Posterior cingulate gyrus (tissue), 11 donors: Measurements from ENCODE around the gene RIT2.
"Not testable (repeated sequence)": the region's sequence is repeated elsewhere in the genome, so short reads cannot be mapped to it uniquely, and the experiment has no call there.

ENCODE experiments used
- DNase-seq, 10 donors: peaks; one replicate each; pipeline versions ENCODE4 v3.0.0 to v3.0.0-alpha.2; 2020 to 2021; ENCODE audit warnings: mixed read lengths in 3 of 10
- intact Hi-C: fragments of 100-400 bp; cut with DNase I; formaldehyde crosslinking; loops from one replicate; pipeline ENCODE4 v1.15.1; 2023

RIT2 gene

GRCh38 chr18:42854558-42854957, 260.9 kb downstream of the RIT2 start:
- no peak for DNase-seq
- intact Hi-C loops: no loop called here

DNA sequence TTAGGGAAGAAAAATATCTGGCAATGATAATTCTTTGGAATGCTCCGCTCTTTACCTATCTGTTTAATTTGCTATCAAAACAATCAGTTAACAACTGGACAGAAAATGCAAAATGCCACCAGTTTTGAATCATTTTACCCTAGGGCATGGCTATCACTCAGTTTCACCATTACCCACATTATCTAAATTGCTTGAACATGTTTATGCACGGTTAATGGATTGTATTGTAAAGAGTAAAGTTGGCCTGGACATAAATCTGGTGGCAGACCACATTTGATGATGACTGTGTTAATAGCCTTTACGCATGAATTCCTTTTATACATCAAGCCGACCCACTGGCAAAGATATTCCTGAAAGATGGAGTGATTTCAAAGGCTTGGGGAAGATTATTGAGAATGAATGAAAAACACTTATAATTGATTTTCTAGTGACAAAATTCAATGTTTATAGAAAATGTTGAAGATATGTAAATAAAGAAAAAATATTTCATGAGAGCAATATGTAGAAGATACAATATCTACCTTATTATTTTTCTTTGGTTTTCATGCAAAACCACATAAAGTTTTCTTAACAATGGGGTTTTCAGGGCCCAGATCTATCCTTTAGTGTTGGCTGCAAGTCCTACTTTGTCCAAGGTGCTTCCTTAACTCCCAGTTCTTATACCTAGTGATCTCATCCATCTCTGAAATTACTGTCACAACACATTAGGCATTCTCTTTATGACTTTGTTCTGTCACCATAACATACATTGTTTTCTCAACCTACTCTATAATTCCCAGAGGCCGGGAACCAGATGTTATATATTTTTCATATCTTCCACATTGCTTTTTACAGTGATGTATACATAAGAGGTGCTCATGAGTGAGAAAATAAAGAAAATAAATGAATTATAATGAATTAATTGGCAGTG, 265.1 kb downstream of the RIT2 start:
- intact Hi-C loops: no loop called here
- DNase-seq: no peak

DNA sequence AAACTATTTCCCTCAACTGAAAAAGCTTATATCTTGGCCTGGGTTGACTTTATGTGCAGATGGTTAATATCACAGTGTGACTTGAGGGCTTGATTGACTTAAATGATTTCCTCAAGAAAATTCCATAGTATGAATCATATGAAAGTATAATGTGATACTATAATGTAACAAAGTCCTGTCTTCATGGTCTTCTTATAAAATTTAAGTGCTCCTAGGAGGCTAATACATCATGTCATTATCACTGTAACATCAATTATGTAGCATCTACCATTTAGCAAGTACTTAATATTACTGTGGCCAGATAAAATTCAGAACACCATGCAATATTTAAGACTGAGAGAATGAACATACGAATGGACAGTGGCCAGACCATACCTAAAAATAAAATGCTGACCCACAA, 276.1 kb downstream of the RIT2 start:
- no peak for DNase-seq
- intact Hi-C loops: no loop called here

DNA sequence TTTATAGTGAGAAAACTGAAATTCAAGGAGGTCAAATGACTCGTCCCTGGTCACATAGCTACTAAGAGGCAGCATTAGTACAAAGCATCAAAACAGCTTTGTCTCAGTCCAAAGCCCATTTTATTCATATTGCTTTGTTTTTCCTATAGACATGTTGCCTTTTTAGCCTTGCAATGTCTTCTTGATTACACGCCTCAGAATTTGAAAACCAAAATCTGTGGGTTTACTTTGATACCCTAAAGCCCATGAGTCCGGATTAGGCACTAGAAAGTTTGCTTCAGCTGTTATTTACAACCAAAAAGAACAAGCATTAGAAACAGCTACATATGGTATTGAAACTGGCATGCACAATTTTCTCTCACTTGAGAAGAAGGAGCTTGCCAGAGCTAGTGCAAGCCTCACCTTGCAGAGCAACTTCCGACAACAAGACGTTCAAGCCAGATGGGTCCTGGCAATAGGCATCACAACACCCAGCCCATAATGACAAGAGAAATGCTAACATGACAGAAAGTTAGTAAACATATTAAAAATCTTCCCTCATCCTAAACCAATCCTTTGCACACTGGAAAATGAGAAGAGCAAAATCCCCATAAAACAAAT, 276.8 kb downstream of the RIT2 start:
- no peak for DNase-seq
- intact Hi-C loops: no loop called here

DNA sequence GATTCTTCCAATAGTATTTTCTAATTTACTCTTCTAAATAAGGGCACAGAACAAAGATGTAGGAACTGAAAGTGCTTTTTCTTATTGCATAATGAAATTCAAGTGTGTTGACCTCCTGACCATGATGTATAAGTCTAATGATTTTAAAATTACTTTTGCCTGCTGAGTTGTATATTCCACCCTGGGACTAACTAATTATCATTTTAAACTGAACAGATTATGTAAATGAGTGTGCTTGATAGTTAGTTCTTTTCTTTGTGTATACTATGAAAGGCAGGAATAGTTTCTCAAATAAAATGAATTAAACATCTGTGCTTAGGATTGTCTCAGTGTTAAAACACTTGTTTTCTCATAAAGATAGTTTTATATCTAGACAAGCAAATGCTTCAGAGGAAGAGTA, 284.5 kb downstream of the RIT2 start:
- no peak for DNase-seq
- intact Hi-C loops: no loop called here

DNA sequence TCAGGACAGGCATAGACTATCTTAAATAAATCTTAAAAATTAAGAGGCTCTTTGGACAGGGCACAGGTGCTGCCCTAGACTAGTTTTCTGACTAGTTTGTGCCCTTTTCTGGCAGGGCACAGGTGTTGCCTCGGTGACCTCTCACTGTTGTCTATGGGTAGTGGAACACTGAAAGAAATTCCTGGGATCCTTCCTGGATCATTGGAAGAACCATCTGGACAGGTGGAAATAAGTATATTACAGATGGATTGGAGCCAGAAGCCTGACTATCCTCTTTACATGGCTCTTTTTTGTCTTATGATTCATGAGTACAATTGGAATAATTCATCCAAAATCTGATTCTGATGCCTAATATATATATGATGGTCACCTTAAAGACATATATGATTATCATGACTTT, 286.6 kb downstream of the RIT2 start:
- intact Hi-C loops: no loop called here
- peak in 1 of 10 donors; percentile 28 for DNase-seq

- intact Hi-C loops: no loop called here
- DNase-seq: no peak
Measured at GRCh38 chr18:42824178-42824577, 291.3 kb downstream of the RIT2 start.

DNA sequence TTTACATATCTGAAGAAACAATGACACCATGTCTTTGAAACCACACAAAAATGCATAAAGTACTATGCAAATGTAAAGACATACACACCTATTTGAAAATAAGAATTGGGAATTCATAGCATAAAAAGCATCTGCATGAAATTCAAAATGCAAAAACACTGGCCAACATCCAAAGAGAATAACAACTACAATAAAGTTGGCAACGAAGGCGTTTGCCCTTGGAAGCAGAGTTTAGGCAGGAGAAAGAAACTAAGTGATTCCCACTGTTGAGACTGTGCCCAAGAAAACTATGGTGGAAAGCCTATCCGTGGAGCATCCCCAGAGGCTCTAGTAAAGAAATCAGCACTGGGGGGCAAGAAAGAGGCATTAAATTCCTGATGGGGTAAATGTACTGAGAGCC, 292.8 kb downstream of the RIT2 start:
- intact Hi-C loops: no loop called here
- DNase-seq: no peak

GRCh38 chr18:42821492-42821891, 294.0 kb downstream of the RIT2 start:
- intact Hi-C loops: no loop called here
- DNase-seq: no peak

GRCh38 chr18:42814618-42815017, 300.9 kb downstream of the RIT2 start:
- intact Hi-C loops: no loop called here
- peak in 3 of 10 donors; percentile 24 to 52 (median 45) for DNase-seq

GRCh38 chr18:42814184-42814583, 301.3 kb downstream of the RIT2 start:
- intact Hi-C loops: no loop called here
- DNase-seq: peak in 4 of 10 donors; percentile 8 to 73 (median 55)

- peak in 5 of 10 donors; percentile 10 to 69 (median 59) for DNase-seq
- intact Hi-C loops: no loop called here
Measured at GRCh38 chr18:42813570-42813969, 301.9 kb downstream of the RIT2 start.

- no peak for DNase-seq
- intact Hi-C loops: no loop called here
Measured at GRCh38 chr18:42807887-42808286, 307.6 kb downstream of the RIT2 start.

DNA sequence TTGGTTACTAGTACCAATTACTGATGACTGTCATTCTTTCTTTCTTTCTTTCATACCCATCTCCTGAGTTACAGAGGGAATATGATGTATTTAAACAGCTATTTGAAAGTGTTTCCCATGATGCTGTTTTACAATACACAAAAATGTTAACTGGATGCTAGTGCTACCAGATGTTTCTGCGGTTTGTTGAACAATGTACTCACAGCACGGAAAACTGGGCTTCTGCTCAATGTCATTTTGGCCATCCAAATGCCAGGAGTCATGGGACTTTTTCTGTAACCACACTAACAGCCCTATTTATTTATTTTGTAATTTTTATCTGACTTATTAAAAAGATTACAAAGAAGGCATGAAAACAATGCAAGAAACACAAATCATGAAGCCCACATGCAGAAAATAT, 313.8 kb downstream of the RIT2 start:
- DNase-seq: no peak
- intact Hi-C loops: no loop called here

GRCh38 chr18:42798606-42799170, 316.8 kb downstream of the RIT2 start:
- DNase-seq: no peak
- intact Hi-C loops: no loop called here

DNA sequence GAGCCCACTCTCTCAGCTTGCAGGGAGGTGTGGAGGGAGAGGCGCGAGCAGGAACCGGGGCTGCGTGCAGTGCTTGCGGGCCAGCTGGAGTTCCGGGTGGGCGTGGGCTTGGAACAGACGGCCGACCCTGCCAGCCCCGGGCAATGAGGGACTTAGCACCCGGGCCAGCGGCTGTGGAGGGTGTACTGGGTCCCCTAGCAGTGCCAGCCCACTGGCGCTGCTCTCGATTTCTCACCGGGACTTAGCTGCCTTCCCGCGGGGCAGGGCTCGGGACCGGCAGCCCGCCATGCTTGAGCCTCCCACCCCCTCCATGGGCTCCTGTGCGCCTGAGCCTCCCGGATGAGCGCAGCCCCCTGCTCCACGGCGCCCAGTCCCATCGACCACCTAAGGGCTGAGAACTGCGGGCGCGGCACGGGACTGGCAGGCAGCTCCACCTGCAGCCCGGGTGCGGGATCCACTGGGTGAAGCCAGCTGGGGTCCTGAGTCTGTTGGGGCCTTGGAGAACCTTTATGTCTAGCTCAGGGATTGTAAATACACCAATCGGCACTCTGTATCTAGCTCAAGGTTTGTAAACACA, 320.2 kb downstream of the RIT2 start:
- intact Hi-C loops: not testable (repeated sequence)
- peak in 3 of 10 donors; percentile 63 to 68 (median 67) for DNase-seq

GRCh38 chr18:42792731-42793130, 322.8 kb downstream of the RIT2 start:
- intact Hi-C loops: no loop called here

DNA sequence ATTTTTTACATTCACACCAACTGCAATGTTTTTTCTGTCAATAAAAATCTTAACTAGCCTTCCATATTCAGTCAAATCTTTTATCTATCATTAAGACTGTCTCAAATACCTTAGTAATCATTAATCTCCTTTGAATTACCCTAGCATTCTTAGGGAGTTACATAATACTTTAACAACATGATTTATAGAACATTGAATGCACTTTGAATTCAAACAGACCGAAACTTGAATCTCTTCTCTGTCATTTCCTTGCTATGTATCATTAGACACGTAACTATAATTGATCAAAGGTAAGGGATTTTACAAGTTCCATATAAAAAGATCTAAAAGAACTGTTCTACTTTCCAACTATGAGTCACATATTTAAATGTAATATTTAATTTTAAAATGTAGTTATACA, 330.9 kb downstream of the RIT2 start:
- DNase-seq: no peak
- intact Hi-C loops: no loop called here

More at GRCh38 chr18:42792731-42793130, 322.8 kb downstream of the RIT2 start:
- no peak for DNase-seq

DNA sequence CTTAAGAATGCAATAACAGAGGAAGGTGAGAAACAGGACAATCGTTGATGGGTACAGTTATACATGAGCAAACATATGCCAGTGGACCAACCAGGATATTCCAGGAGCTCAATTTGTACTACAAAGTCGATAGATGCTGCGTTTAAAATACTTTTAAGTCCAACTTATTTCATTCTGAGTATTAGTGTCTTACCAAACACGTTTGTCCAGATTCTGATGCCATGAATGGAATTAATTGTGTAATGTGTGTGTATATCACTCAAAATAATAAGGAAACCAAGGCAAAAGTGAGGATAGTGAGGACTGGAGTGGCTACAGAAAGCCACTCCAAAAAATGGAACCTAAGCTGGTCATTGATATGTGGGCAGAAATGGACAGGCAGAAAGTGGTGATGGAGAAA, 332.6 kb downstream of the RIT2 start:
- no peak for DNase-seq
- intact Hi-C loops: no loop called here

- no peak for DNase-seq
- intact Hi-C loops: no loop called here
Measured at GRCh38 chr18:42781298-42781815, 334.1 kb downstream of the RIT2 start.

GRCh38 chr18:42780171-42780570, 335.3 kb downstream of the RIT2 start:
- no peak for DNase-seq
- intact Hi-C loops: no loop called here
